Measurements from ENCODE around the gene TTC13.

GRCh38 chr1:231027136-231027925, 48.7 kb upstream of the TTC13 start:
- TF ChIP-seq CTCF (IDR thresholded peaks at IDR 0.05) (no peak), POLR2A (IDR thresholded peaks at IDR 0.05) (no peak)

Measured in Peyer's patch (tissue), 4 donors.